Tongue (tissue), 2 donors: ENCODE data around the gene C15orf62. TPM values are rescaled to one million over a fixed set of nuclear protein-coding genes. Genes with fewer than 3 reads are reported as not detected.

ENCODE experiments used
- DNase-seq: peaks from one replicate; pipeline ENCODE4 v3.0.0-alpha.2; 2015
- total RNA-seq: library from RNA; depleted of rRNA; stranded (reverse); fragments of >200 nt; gene quantifications from one replicate; pipeline ENCODE4 v1.2.3, GENCODE V29; 2014

The C15orf62 gene
- total RNA-seq, 1 donor from 2014 or later = 0.51 TPM

- DNase-seq = peak; percentile 52
Observed at GRCh38 chr15:40782609-40783227, 12.9 kb downstream of the C15orf62 start.

GRCh38 chr15:40785164-40785563 lies 15.4 kb downstream of the C15orf62 start:
- no peak for DNase-seq

- DNase-seq = no peak
Observed at GRCh38 chr15:40785814-40786213, 16.0 kb downstream of the C15orf62 start.

- DNase-seq = peak; percentile 52
Observed at GRCh38 chr15:40787344-40787841, 17.6 kb downstream of the C15orf62 start.

- DNase-seq = no peak
Observed at GRCh38 chr15:40787991-40788390, 18.2 kb downstream of the C15orf62 start.

GRCh38 chr15:40789119-40789518 lies 19.3 kb downstream of the C15orf62 start:
- no peak for DNase-seq

- no peak for DNase-seq
Observed at GRCh38 chr15:40789999-40790398, 20.2 kb downstream of the C15orf62 start.

- DNase-seq = no peak
Observed at GRCh38 chr15:40790718-40791117, 20.9 kb downstream of the C15orf62 start.

GRCh38 chr15:40792394-40792793 lies 22.6 kb downstream of the C15orf62 start:
- no peak for DNase-seq

- DNase-seq = no peak
Observed at GRCh38 chr15:40793216-40793989, 23.6 kb downstream of the C15orf62 start.

- DNase-seq = no peak
Observed at GRCh38 chr15:40796041-40796440, 26.3 kb downstream of the C15orf62 start.

GRCh38 chr15:40796512-40796911 lies 26.7 kb downstream of the C15orf62 start:
- DNase-seq = no peak

GRCh38 chr15:40799523-40799922 lies 29.7 kb downstream of the C15orf62 start:
- no peak for DNase-seq

- DNase-seq = no peak
Observed at GRCh38 chr15:40803076-40803475, 33.3 kb downstream of the C15orf62 start.

GRCh38 chr15:40803688-40804087 lies 33.9 kb downstream of the C15orf62 start:
- no peak for DNase-seq

- DNase-seq = no peak
Observed at GRCh38 chr15:40806672-40807027, 36.9 kb downstream of the C15orf62 start.

GRCh38 chr15:40807028-40807887 lies 37.5 kb downstream of the C15orf62 start, which contains the start of the genes DNAJC17 and ZFYVE19:
Gene DNAJC17 (minus strand): TSS chr15:40807473. CDS start chr15:40807446, 27 bp downstream.
Gene ZFYVE19 (plus strand): TSS chr15:40807089. CDS start chr15:40807590, 501 bp downstream.
- peak; percentile 99 for DNase-seq

GRCh38 chr15:40807888-40808461 lies 38.2 kb downstream of the C15orf62 start:
- no peak for DNase-seq

- no peak for DNase-seq
Observed at GRCh38 chr15:40808861-40809450, 39.2 kb downstream of the C15orf62 start.

- no peak for DNase-seq
Observed at GRCh38 chr15:40812721-40813425, 43.1 kb downstream of the C15orf62 start.
